ENCODE data around the gene ROCK2. TPM values are rescaled to one million over a fixed set of nuclear protein-coding genes. Genes with fewer than 3 reads are reported as not detected.
A peak's percentile ranks its signal among the peaks of the same experiment; 100 is the strongest.
"Not testable (repeated sequence)": the region's sequence is repeated elsewhere in the genome, so short reads cannot be mapped to it uniquely, and the experiment has no call there.

Gene ROCK2
- total RNA-seq, 2 donors from 2014 or later = 62.7 to 80.9 TPM

DNA sequence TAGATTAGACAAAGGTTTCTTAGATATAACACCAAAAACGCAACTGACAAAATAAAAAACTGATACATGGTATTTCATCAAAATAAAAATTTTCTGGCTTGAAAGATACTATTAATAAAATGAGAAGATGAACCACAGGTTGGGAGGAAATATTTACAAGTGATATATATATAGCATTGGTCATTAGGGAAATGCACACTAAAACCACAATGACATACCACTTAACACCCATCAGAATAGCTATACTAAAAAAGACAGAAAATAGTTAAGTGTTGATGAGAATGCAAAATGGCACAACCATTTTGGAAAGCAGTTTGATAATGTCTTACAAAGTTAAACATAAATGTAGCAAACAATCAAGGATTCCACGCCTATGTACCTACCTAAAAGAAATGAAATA lies 105.3 kb downstream of the ROCK2 start:
- intact Hi-C loops (cut with DNase I) = loop anchor here (10.0 kb wide), 1 partner anchor 86 kb away; no protein-coding TSS in a partner anchor
- Histone ChIP-seq H3K4me1 (no peaks in the 10 kb centered on the region), H3K9ac (ENCODE audit: low read depth in 2 of 2, low read length in 2 of 2) (no peak overlapping the region), H3K27me3 (no peaks in the 10 kb centered on the region), H3K4me3 (no peak overlapping the region), H3K9me3 (no peaks in the 10 kb centered on the region), H3K27ac (no peak overlapping the region), H3K36me3 (no peaks in the 10 kb centered on the region)
- DNase-seq = no peak
- no peak for TF ChIP-seq CTCF (IDR thresholded peaks at IDR 0.05)

DNA sequence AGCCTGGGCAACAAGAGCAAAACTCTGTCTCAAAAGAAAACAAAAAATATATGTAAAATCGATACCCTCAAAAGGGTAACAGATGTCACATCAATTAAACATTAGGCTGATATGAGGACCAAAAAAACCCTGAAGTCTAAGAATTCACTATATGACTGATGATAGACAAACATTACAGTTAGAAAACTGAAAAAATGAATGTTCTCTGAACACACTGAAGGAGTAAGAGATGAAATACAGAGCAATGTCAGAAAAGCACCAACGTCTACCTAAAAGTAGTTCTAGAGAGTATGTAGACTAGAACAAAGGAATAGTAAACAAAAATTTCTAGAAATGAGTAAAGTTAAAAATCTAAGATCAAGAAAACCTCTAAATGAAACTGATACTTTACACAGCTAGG lies 107.3 kb downstream of the ROCK2 start:
- TF ChIP-seq CTCF (IDR thresholded peaks at IDR 0.05) = no peak
- intact Hi-C loops (cut with DNase I) = loop anchor here (10.0 kb wide), 1 partner anchor 88 kb away; no protein-coding TSS in a partner anchor

GRCh38 chr2:11236335-11236734 lies 108.1 kb downstream of the ROCK2 start:
- Histone ChIP-seq H3K9ac (ENCODE audit: low read depth in 2 of 2, low read length in 2 of 2) (no peak overlapping the region), H3K27ac (no peak overlapping the region), H3K4me3 (no peak overlapping the region), H3K27me3 (no peaks in the 10 kb centered on the region), H3K4me1 (no peaks in the 10 kb centered on the region), H3K9me3 (no peaks in the 10 kb centered on the region), H3K36me3 (no peaks in the 10 kb centered on the region)
- DNase-seq = no peak
- no peak for TF ChIP-seq CTCF (IDR thresholded peaks at IDR 0.05)
- intact Hi-C loops (cut with DNase I) = loop anchor here (10.0 kb wide), 1 partner anchor 88 kb away; no protein-coding TSS in a partner anchor

More for the DNA sequence above, 107.3 kb downstream of the ROCK2 start:
- Histone ChIP-seq H3K27ac (no peak overlapping the region), H3K4me3 (no peak overlapping the region), H3K27me3 (no peaks in the 10 kb centered on the region), H3K9me3 (no peaks in the 10 kb centered on the region), H3K36me3 (no peaks in the 10 kb centered on the region), H3K4me1 (no peaks in the 10 kb centered on the region), H3K9ac (ENCODE audit: low read depth in 2 of 2, low read length in 2 of 2) (no peak overlapping the region)
- DNase-seq = no peak

- Histone ChIP-seq H3K27me3 (no peaks in the 10 kb centered on the region), H3K27ac (no peak overlapping the region), H3K9me3 (no peaks in the 10 kb centered on the region), H3K9ac (ENCODE audit: low read depth in 2 of 2, low read length in 2 of 2) (no peak overlapping the region), H3K4me3 (no peak overlapping the region), H3K4me1 (no peaks in the 10 kb centered on the region), H3K36me3 (no peaks in the 10 kb centered on the region)
- no peak for TF ChIP-seq CTCF (IDR thresholded peaks at IDR 0.05)
- intact Hi-C loops (cut with DNase I) = loop anchor here (1.0 to 10.0 kb wide), 2 partner anchors 89 to 177 kb away; no protein-coding TSS in a partner anchor
- no peak for DNase-seq
Observed at GRCh38 chr2:11235583-11235982, 108.9 kb downstream of the ROCK2 start.

DNA sequence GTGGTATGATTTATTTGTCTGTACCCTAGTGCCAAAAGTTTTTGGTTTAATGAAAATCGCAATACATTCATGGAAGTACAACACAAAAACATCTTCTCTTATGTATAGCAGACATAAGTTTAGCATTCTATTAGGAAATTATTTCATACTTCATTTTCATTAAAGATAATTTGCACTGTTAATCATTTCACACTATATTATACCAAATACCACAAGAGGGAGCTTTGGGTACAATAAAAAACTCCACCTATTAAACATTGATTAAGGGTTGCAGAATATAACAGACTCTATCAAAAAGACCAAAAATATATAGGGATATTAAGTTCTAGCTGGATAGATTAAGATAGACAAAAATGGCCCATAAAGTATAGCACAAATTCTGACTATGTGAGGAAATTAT lies 110.1 kb downstream of the ROCK2 start:
- no peak overlapping the region for H3K27ac ChIP-seq
- no peaks in the 10 kb centered on the region for H3K27me3 ChIP-seq
- DNase-seq = no peak
- no peak overlapping the region for H3K9ac ChIP-seq (ENCODE audit: low read depth in 2 of 2, low read length in 2 of 2)
- H3K36me3 ChIP-seq = no peaks in the 10 kb centered on the region
- no peaks in the 10 kb centered on the region for H3K9me3 ChIP-seq
- H3K4me1 ChIP-seq = no peaks in the 10 kb centered on the region
- TF ChIP-seq CTCF (IDR thresholded peaks at IDR 0.05) = peak; percentile 14
- intact Hi-C loops (cut with DNase I) = loop anchor here (10.0 kb wide), 1 partner anchor 90 kb away; no protein-coding TSS in a partner anchor
- no peak overlapping the region for H3K4me3 ChIP-seq

GRCh38 chr2:11231193-11231592 lies 113.2 kb downstream of the ROCK2 start:
- not testable (repeated sequence) for H3K27me3 ChIP-seq; H3K4me1 ChIP-seq; H3K4me3 ChIP-seq; H3K9me3 ChIP-seq; H3K9ac ChIP-seq (ENCODE audit: low read depth in 2 of 2, low read length in 2 of 2); H3K27ac ChIP-seq; H3K36me3 ChIP-seq; DNase-seq
- intact Hi-C loops (cut with DNase I) = loop anchor here (10.0 kb wide), 1 partner anchor 94 kb away; no protein-coding TSS in a partner anchor

Measured in colonic mucosa (tissue), 4 donors.